Muscle layer of duodenum (tissue), 2 donors: Measurements from ENCODE around the gene CTSA.

Source experiments
- H3K27ac ChIP-seq: one replicate; pipeline ENCODE4 v1.7.0; 2013; ENCODE audit warnings: mild to moderate bottlenecking, low read length
- H3K27me3 ChIP-seq: one replicate; pipeline ENCODE4 v1.7.0; 2013; ENCODE audit warnings: low read depth, mild to moderate bottlenecking, control low read depth, low read length
- H3K36me3 ChIP-seq, 2 donors: one replicate each; pipeline ENCODE4 v1.7.0; 2013; ENCODE audit warnings: low read length in 2 of 2, control low read depth in 1 of 2, mild to moderate bottlenecking in 1 of 2; ENCODE audit not compliant: insufficient read depth in 2 of 2, control insufficient read depth in 1 of 2
- H3K4me1 ChIP-seq, 2 donors: one replicate each; pipeline ENCODE4 v1.7.0; 2013; ENCODE audit warnings: low read length in 2 of 2, mild to moderate bottlenecking in 2 of 2, control low read depth in 1 of 2, moderate library complexity in 1 of 2; ENCODE audit not compliant: insufficient read depth in 2 of 2, control insufficient read depth in 1 of 2
- H3K4me3 ChIP-seq, 2 donors: one replicate each; pipeline ENCODE4 v1.7.0; 2013; ENCODE audit warnings: low read length in 2 of 2, low read depth in 1 of 2, mild to moderate bottlenecking in 1 of 2
- H3K9me3 ChIP-seq, 2 donors: one replicate each; pipeline ENCODE4 v1.7.0; 2013; ENCODE audit warnings: low read length in 2 of 2, control low read depth in 1 of 2, mild to moderate bottlenecking in 1 of 2; ENCODE audit not compliant: control insufficient read depth in 1 of 2
- donor health status: healthy.

CTSA gene

DNA sequence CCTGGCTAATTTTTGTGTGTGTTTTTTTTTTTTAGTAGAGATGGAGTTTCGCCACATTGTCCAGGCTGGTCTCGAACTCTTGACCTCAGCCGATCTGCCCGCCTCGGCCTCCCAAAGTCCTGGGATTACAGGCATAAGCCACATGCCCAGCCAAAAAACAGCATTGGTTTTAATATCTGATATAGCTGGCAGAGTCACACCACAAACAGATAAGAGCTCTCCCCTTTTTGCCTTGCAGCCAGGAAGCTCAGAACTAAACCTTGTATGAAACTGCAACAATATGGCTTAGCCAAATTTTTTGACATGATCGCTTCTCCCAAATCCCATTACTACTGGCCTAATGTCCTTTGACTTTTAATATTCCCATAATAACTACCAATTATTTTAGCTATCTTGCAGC lies 38.8 kb upstream of the CTSA start:
- peaks cover 3 to 24% of the 10 kb centered on the region in 2 donors for H3K4me1 ChIP-seq
- H3K27ac ChIP-seq = no peak overlapping the region
- H3K36me3 ChIP-seq = peaks cover 16 to 26% of the 10 kb centered on the region in 2 donors

DNA sequence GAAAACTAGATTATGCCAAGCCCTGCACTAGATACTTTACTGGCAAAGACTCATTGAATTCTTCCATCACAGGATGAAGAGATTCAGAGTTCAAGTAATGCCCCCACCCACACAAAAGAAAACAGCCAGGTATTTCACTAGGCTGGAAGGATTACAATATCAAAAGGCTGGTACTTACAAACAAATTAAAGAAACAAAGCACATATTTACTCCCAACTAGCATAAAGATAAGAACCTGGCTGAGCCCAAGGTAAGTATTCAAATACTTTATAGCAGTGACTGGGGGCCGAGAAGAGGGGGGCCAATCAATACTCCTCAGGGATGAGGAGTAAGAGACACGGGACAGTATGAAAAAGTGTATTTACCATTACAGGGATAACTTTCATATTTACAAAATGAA lies 37.7 kb upstream of the CTSA start:
- Histone ChIP-seq H3K9me3 (no peaks in the 10 kb centered on the region), H3K27ac (no peak overlapping the region), H3K27me3 (no peaks in the 10 kb centered on the region), H3K36me3 (peaks cover 16 to 19% of the 10 kb centered on the region in 2 donors), H3K4me3 (no peak overlapping the region), H3K4me1 (peaks cover 3 to 34% of the 10 kb centered on the region in 2 donors)

More for the DNA sequence above, 38.8 kb upstream of the CTSA start:
- Histone ChIP-seq H3K4me3 (no peak overlapping the region), H3K9me3 (no peaks in the 10 kb centered on the region), H3K27me3 (no peaks in the 10 kb centered on the region)

DNA sequence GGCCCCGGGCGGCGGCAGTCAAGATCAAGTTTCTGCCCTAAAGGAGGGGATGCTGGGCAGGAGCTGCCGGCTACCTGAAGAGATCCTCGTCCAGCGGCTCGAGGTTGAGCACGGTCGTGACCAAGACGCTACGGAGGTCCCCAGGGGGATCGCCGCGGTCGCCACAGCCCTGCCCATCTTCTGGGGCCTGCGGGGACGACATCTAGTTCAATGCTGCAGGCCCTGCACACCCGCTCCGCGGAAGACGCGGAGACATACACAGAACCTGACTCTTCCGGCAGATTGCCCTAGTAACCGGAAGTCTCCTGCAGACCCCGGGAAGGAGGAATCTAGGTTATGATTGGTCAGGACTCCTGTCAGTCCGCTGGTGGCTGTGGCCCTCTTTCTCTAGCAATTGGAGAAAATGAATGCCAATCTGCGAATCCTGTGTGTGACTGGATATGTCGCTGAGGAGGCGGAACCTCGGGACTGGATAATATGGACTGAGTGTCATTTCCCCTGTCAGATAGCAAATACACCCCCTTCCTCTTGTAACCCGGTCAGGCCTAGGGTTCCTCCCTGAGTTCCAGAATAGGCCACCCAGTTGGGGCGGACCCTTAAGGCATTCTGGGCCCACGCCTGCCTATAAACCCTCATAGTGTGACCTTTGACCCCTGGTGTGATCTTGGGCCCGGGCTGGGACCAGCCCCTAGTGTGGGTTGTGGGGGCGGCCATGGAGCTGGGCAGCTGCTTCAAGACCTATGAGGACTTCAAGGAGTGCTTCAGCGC lies 33.8 kb upstream of the CTSA start, which contains the start of the genes ACOT8 and ZSWIM3:
TSS of gene ACOT8 (minus strand) at position 279 of the 768 bp plus-strand sequence. CDS start at position 202, 77 bp downstream.
TSS of gene ZSWIM3 (plus strand) at position 501 of the 768 bp plus-strand sequence. CDS start at position 713, 212 bp downstream.
- Histone ChIP-seq H3K36me3 (peaks cover 10% of the 10 kb centered on the region in 2 donors), H3K27ac (peak within 1 kb of the TSS; percentile 84), H3K27me3 (no peaks in the 10 kb centered on the region), H3K4me3 (peak within 1 kb of the TSS; percentile 92 to 99), H3K9me3 (no peaks in the 10 kb centered on the region), H3K4me1 (peaks cover 3 to 35% of the 10 kb centered on the region in 2 donors)

DNA sequence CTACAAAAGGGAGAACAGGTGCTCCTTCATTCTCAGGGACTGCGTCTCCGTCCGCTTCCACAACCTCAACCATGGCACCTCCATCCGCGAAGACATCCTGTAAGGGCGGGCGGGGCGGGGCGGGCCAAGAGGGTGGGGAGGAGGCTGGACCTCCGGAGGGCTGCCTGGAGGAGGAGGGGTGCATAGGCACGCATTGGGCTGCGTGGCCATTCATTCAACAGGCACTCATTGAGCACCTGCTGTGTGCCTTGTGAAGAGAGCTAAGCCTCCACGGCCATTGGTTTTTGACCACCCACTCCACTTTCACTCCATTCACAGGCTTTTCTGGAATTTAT lies 33.3 kb upstream of the CTSA start:
- Histone ChIP-seq H3K27ac (peak overlapping the region; percentile 84), H3K27me3 (no peaks in the 10 kb centered on the region), H3K4me1 (peaks cover 3 to 35% of the 10 kb centered on the region in 2 donors), H3K9me3 (no peaks in the 10 kb centered on the region), H3K4me3 (peak overlapping the region; percentile 92 to 99), H3K36me3 (peaks cover 10% of the 10 kb centered on the region in 2 donors)

DNA sequence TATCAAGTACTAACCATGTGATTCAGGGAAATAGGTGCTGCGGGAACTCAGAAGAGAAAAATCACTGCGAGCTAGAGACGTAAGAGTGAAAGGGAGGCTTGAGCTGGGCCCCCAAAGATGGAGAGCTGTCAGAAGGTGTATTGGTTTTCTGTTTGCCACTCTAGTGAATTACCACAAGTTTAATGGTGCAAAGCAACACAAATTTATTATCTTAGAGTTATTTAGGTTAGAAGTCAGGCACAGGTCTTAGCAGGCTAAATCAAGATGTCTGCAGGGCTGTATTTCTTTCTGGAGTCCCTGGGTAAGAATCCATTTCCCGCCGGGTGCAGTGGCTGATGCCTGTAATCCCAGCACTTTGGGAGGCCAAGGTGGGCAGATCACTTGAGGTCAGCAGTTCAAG lies 31.2 kb upstream of the CTSA start:
- H3K27ac ChIP-seq = no peak overlapping the region
- H3K4me3 ChIP-seq = no peak overlapping the region
- peaks cover 2 to 30% of the 10 kb centered on the region in 2 donors for H3K4me1 ChIP-seq
- H3K27me3 ChIP-seq = no peaks in the 10 kb centered on the region
- no peaks in the 10 kb centered on the region for H3K36me3 ChIP-seq
- no peaks in the 10 kb centered on the region for H3K9me3 ChIP-seq

DNA sequence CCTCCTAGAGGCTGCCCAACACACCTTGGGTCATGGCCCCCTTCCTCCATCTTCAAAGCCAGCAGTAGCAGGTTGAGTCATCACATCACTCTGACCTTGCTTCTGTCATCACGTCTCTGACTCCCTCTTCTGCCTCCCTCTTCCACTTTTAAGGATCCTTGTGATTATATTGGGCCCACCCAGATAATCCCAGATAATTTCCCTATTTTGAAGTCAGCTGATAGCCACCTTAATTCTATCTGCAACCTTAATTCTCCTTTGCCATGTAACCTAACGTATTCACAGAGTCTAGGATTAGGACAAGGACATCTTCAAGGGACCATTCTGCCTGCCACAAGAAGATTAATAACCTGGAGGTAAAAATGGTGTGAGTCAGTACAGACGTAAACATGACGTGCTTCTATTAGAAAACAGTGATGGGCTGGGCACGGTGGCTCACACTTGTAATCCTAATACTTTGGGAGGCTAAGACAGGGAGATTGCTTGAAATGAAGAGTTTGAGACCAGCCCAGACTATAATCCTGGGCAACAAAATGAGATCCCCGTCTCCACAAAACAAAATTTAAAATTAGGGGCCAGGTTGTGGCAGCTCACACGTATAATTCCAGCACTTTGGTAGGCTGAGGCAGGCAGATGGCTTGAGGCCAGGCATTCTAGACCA lies 30.4 kb upstream of the CTSA start:
- H3K4me3 ChIP-seq = no peak overlapping the region
- H3K27ac ChIP-seq = no peak overlapping the region
- peaks cover 0 to 22% of the 10 kb centered on the region in 2 donors for H3K4me1 ChIP-seq
- no peaks in the 10 kb centered on the region for H3K9me3 ChIP-seq
- H3K27me3 ChIP-seq = no peaks in the 10 kb centered on the region
- no peaks in the 10 kb centered on the region for H3K36me3 ChIP-seq

DNA sequence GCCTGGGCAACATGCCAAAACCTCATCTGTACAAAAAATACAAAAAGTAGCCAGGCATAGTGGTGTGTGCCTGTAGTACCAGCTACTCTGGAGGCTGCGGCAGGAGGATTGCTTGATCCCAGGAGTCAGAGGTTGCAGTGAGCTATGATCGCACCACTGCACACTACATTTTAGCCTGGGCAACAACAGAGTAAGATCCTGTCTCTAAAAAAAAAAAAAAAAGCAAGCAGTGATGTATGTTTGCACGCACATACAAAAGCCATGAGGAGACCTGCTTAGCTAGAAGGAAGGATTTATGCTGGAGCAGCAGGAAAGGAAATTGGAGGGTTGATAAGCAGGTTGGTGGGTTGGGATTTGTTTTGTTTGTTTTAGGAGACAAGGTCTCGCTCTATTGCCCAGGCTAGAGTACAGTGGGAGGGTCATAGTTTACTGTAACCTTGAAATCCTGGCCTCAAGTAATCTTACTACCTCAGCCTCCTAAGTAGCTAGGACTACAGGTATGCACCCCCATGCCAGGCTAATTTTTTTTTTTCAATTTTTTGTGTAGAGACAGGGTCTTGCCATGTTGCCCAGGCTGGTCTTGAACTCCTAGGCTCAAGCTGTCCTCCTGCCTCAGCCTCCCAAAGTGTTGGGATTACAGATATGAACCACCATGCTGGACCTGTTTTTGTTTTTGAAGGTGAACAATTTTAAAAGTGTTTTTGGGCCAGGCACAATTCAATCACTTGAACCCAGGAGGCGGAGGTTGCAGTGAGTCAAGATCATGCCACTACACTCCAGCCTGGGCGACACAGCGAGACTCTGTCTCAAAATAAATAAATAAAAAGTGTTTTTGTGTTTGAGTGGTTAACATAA lies 29.7 kb upstream of the CTSA start:
- Histone ChIP-seq H3K27me3 (no peaks in the 10 kb centered on the region), H3K9me3 (no peaks in the 10 kb centered on the region), H3K4me3 (no peak overlapping the region), H3K4me1 (peaks cover 0 to 15% of the 10 kb centered on the region in 2 donors), H3K36me3 (no peaks in the 10 kb centered on the region), H3K27ac (no peak overlapping the region)

DNA sequence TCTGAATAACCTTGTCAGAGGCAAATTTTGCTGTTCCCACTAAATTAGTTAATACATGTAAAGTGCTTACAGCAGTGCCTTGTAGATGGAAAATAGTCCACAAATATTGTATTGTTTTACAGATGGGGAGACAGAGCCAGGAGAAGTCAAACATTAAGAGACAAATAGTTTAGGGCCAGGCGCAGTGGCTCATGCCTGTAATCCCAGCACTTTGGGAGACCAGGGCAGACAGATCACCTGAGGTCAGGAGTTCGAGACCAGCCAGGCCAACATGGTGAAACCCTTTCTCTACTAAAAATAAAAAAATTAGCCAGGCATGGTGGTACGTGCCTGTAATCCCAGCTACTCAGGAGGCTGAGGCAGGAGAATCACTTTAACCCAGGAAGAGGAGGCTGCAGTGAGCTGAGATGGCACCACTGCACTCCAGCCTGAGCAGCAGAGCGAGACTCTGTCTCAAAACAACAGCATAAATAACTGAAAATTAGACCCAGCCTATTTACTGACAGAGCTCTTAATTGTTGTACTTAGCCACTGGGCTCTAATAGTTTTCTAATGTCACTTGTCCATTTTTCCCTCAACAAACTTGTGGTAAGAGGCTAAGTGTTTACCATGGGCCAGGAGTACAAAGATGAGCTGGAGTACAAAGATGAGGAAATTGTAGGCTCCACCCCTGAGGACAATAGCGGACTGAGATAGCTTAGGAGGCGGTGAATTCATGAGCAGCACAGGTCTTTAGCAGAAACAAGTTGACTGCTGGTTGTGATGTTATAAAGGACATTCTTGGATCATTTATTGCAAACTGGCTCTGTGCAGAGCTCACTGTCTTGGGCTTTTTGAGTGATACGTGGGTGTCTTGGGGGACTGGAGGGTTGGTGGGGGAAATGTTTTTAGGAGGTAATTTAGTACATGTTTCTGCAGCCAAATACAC lies 27.3 kb upstream of the CTSA start:
- Histone ChIP-seq H3K27me3 (no peaks in the 10 kb centered on the region), H3K4me1 (no peaks in the 10 kb centered on the region), H3K9me3 (no peaks in the 10 kb centered on the region), H3K27ac (no peak overlapping the region), H3K36me3 (no peaks in the 10 kb centered on the region), H3K4me3 (no peak overlapping the region)

DNA sequence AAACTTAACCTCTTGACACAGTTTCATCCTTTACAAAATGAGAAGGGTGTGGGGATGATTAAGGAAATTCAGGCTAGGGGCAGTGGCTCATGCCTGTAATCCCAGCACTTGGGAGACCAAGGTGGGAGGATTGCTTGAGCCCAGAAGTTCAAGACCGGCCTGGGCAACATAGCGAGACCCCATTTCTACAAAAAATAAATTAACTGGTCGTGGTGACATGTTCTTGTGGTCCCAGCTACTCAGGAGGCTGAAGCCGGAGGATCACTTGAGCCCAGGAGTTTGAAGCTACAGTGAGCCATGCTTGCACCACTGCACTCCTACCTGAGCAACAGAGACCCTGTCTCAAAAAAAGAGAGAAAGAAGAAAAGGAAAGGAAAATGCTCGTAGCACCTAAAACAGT lies 24.7 kb upstream of the CTSA start:
- Histone ChIP-seq H3K36me3 (no peaks in the 10 kb centered on the region), H3K4me3 (no peak overlapping the region), H3K27ac (no peak overlapping the region), H3K9me3 (no peaks in the 10 kb centered on the region), H3K4me1 (no peaks in the 10 kb centered on the region), H3K27me3 (no peaks in the 10 kb centered on the region)

DNA sequence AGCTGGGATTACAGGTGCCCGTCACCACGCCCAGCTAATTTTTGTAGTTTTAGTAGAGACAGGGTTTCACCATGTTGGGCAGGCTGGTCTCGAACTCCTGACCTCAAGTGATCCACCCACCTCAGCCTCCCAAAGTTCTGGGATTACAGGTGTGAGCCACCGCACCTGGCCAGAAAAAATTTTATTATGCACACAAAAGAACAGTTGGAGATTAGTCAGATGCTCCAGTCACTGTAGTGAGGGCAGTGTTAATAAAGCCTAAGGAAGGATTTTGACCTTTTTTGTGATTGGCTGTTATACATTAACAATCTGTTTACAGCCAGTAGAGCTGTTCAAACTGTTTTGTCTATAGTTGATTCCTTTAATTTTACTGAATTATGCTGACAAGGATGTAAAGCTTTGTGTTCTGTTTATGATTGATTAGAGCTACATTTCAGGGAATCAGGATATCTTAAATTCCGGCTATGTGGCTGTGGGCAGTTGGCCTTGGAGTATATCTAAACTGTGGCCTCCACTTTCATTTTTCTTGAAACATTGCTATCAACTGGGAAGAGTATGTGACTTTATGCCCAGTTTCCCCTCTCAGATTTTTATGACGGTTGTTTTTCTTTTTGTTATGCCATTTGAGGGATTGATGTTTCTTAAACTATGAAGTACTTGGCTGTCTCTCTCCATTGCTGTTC lies 23.9 kb upstream of the CTSA start:
- Histone ChIP-seq H3K9me3 (no peaks in the 10 kb centered on the region), H3K27ac (peak overlapping the region; percentile 67)

More for the DNA sequence above, 23.9 kb upstream of the CTSA start:
- Histone ChIP-seq H3K27me3 (no peaks in the 10 kb centered on the region), H3K4me3 (no peak overlapping the region), H3K36me3 (no peaks in the 10 kb centered on the region), H3K4me1 (no peaks in the 10 kb centered on the region)
